NCI-H2227 treated with DMSO at 0.1 percent for 48 hours (cell line): ENCODE measurements around the gene TYMP.

Experiments used
- DNase-seq: peaks from one replicate; lab custom pipeline; 2025; lab: John Stamatoyannopoulos, UW

Gene TYMP, protein sequence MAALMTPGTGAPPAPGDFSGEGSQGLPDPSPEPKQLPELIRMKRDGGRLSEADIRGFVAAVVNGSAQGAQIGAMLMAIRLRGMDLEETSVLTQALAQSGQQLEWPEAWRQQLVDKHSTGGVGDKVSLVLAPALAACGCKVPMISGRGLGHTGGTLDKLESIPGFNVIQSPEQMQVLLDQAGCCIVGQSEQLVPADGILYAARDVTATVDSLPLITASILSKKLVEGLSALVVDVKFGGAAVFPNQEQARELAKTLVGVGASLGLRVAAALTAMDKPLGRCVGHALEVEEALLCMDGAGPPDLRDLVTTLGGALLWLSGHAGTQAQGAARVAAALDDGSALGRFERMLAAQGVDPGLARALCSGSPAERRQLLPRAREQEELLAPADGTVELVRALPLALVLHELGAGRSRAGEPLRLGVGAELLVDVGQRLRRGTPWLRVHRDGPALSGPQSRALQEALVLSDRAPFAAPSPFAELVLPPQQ

DNA sequence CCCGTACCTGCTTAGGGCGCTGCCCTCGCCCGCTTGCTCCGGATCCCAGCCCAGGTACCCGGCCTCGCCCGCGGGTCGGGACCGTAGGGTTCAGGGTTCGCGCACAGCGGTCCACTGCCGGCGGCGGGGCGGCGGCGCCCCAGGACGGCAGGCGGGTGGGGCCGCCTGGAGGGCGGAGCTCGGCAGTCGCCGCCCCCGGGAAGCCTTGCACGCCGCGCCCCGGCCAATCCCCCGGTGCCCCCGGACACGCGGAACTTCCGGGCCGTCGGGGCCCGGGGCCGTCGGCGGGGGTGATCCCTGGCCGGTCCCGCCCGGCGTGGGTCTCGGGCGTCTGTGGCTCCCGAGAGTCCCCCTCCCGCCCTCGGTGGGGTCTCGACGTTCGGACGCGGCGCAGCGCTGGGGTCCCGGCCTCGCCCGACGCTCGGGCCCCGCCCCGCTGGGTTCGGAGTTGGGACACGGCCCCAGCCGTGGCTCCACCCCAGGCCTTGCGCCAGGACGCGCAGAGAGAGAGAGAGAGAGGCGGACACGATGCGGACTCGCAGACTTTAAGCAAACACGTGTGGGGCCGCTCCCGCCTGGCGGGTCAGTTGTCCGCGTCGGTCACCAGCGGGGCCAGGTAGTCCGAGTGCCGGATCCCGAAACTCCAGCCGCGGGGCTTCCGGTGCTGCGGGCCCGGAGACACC, at the start of gene TYMP:
TSS of gene TYMP (minus strand) at position 116 of the 683 bp plus-strand sequence. CDS start 303 bp downstream, outside the sequence.
- DNase-seq: no peak

- DNase-seq: no peak
Measured at GRCh38 chr22:50578776-50579310, 49.0 kb upstream of the TYMP start.

DNA sequence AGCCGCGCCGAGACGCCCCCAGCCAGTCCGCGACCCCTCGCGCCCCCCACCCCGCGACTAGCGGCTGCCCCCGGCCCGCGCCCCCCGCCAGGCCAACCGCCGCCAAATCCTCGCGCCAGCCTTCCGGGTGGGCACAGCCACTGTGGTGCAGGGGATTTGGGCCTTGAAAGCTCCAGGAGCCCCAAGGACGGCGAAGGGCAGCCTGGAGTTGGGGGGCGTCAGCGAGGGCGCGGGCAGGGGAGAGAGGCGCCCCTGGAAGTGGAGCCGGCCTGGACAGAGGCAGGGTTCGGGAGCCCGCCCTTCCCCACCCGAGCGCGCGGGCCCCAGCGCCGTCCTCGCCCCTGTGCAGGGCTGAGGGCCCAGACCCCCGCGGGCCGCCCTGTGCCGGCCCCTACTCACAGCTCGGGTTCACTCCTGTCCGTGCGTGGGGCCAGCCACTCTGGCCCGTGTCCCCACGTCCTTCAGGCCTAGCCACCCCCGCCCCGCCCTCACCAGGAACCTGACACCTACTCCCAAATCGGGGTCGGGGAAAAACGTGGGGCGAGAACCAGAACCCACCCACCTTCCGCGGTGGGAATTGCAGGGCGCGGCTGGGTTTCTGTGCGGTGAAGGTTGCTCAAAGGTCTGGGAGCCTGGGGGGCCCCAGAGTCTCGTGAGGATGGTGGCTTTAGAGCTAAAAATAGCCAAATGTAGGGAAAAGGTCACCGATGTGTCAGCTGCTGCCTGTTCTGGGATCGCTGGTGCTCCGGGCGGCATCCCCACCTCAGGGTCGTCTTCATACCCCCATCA, 48.4 kb upstream of the TYMP start, which contains the start of gene CPT1B:
TSS of gene CPT1B (minus strand) at position 441 of the 789 bp plus-strand sequence. CDS start 512 bp downstream, outside the sequence.
- no peak for DNase-seq

- no peak for DNase-seq
Measured at GRCh38 chr22:50577697-50577986, 47.8 kb upstream of the TYMP start.

- no peak for DNase-seq
Measured at GRCh38 chr22:50576806-50577696, 47.2 kb upstream of the TYMP start.

GRCh38 chr22:50576070-50576469, 46.3 kb upstream of the TYMP start:
- no peak for DNase-seq

- DNase-seq: no peak
Measured at GRCh38 chr22:50575426-50575941, 45.7 kb upstream of the TYMP start.

DNA sequence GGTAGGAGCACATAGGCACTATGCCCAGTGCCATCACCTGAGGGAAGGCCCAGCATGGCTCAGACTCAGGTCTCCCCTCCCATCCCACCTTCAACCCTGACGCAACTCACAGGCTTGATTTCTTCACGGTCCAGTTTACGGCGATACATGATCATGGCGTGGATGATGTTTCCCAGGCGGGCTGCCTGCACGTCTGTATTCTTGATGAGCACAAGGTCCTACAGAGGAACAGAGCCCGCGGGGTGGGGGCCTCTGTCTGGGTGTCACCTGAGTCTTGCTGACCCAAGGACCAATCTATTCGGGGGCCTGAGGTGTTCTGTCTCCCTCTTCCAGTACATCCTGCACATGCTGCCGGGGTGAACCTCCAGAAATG, 44.6 kb upstream of the TYMP start:
- no peak for DNase-seq

DNA sequence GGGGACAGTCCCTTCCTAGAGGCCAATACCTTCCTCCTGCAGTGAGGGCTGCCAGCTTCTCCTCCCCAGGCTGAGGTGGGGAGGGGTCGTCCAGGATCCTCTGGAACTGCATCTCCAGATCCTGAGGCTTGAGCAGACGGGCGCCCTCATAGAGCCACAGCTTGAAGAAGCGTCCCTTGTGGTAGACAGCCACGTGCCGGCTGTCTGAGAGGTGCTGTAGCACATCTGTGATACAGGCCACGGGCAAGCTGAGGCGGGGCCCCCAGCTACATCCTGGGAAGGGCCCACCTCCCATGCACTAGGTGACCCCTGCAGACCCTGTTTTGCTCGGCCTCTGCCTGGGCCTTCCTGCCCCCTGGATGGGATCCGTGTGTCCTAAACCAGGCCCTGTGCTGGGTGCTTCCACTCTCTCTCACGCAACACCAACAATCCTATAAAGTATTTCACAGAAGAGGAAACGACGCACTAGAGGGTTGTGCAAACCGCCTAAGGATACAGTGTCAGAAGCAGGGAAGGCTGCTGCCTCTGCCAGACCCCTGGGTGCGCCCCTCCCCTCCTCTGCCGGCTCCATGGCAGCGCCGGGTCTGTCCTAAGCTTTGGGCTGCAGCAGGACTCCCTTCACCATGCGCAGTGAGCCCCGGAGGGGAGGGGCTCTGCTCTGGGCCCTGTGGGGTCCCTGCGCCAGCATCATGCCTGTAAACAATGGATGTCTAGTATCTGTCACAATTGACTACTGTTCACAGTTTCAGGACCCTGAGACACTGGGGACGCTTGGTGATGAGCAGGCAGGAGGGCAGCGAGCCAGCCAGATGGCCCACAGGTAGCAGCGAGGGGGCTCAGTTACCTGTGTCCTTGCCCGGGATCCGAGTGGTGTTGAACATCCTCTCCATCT, 43.9 kb upstream of the TYMP start:
- DNase-seq: no peak

GRCh38 chr22:50572965-50573364, 43.2 kb upstream of the TYMP start:
- no peak for DNase-seq

DNA sequence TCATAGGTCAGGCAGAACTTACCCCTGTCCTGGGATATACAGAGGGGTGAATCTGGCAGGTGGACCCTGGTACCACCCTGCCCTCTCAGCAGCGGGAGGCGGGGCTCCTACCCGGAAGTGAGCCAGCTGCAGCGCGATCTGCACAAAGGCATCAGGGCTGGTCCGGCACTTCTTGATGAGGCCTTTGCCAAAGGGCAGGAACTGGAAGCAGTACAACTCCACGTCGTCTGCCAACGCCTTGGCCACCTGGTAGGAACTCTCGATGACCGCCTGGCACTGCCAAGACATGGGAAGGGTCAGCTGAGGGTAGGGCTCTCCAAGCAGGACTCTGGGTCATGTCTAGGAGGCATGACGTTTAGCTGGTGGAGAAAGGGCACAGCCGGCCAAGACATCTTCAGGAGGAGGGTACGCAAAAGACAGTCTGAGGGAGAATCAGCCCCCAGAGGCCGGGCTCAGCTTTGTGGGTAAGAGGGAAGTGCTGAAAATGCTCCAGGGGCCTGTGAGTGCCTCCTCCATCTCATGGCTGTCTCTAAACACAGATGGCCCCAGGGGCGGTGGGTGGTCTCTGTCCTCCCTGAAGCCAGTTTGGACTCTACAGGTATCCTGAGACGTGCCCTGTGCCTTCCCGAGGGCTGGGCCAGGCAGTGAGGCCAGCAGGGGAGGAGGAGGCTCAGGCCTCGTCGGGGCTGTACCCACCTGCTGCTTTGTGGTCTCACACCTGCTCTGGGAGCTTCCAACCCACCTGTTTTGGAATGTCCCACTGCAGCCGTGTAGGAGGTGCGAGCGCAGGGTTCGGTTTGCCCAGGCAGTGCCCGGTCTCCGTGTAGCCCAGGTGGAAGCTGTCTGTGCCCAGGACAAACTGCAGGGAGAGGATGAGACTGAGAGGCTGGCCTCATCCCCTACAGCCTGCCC, 41.7 kb upstream of the TYMP start:
- DNase-seq: no peak

DNA sequence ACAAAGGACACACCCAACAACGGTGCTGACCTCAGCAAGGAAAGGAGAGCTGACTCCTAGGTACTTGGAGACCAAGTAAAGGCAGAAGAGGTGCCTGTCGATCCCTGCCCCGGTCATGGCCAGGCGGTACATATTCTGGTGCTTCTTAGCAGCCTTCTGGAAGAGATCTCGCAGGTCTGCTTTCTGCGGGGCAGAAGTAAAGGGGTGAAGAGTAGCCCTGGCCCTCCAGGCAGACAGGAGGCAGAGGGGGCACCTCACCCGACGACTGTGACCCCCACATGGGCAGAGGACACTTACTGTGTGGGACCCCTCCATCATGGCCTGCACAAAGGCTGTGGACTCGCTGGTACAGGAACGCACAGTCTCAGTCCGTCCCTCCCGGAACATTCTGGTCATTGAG, 41.0 kb upstream of the TYMP start:
- DNase-seq: no peak

DNA sequence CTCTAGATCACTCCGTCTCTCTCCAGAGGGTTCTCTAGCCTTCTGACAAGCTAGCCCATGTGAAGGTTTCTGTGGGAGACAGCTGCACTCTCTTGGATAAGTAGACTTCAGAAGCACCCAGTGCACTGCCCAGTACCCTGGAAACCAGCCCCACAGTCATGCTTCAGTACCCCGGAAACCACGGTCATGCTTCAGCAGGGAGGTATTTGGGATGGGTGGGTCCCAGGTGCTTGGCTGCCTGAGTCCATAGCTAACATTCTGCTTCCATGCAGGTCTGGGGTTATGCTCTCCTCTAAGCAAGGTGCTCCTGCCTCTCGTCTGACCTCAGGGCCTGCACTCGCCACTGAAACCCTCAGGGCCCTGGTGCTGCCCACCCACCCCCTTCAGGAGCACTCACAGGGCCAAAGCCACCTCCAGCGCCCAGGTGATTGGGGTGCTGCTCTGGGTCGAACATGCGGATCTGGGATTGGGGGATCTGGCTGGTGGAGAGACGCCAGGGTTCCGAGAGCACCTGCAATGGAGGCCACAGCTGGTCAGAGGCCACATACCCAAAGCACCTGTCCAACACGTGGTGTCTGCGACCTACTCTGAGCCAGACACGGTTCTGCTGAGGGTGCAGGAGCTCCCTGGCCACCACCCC, 40.2 kb upstream of the TYMP start:
- DNase-seq: no peak

GRCh38 chr22:50569041-50569459, 39.2 kb upstream of the TYMP start:
- no peak for DNase-seq

- DNase-seq: no peak
Measured at GRCh38 chr22:50568626-50569025, 38.8 kb upstream of the TYMP start.

- DNase-seq: no peak
Measured at GRCh38 chr22:50567721-50568252, 38.0 kb upstream of the TYMP start.

DNA sequence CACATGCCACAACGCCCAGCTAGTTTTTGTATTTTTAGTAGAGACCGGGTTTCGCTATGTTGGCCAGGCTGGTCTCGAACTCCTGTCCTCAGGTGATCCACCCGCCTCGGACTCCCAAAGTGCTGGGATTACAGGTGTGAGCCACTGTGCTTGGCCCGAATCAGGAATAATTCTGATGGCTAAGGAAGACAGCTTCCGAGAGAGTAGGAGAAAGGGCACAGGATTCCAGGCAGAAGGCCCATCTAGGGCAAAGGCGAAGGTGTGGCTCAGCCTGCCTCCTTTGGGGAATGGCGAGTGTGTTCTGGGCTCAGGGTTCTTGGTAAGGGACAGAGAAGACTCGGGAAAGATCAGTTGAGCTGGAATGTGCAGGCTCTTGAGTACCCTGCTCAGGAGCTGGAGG, 34.5 kb upstream of the TYMP start:
- DNase-seq: no peak
